HCT116 (cell line): Measurements from ENCODE around the gene LRRN2. TPM values are rescaled to one million over a fixed set of nuclear protein-coding genes. Genes with fewer than 3 reads are reported as not detected.

Experiments used
- ATAC-seq: fragments of 200-7000 bp; cut with Tn5 transposase; 2 replicates; pipeline ENCODE4 v1.9.1; 2020; ENCODE audit warnings: mild to moderate bottlenecking, moderate library complexity
- BruUV-seq: library from RNA; stranded (reverse); fragments of 400-500 nt; replicated peaks from 2 replicates; lab custom pipeline; 2021; lab: Mats Ljungman, UMichigan
- CTCF ChIA-PET: fragments of 300-600 bp; sonication (Branson Sonifier 250); formaldehyde crosslinking; loops from one replicate; lab custom pipeline; 2021; ENCODE audit warnings: antibody characterized with exemption; lab: Charles Lee
- POLR2A ChIA-PET: fragments of 300-600, 350-600 bp; sonication (Branson Sonifier 250); formaldehyde crosslinking; loops from one replicate; lab custom pipeline; 2021; ENCODE audit warnings: antibody characterized with exemption; lab: Charles Lee
- RAD21 ChIA-PET, 2 experiments: fragments of 300-600 bp; sonication (Branson Sonifier 250); formaldehyde crosslinking; loops; one replicate each; lab custom pipeline; 2023; ENCODE audit warnings: low total read pairs in 2 of 2; ENCODE audit not compliant: uncharacterized antibody in 2 of 2, unreplicated experiment in 2 of 2, low non-redundant PET in 1 of 2; lab: Charles Lee
- DNase-seq: peaks from one replicate; pipeline ENCODE4 v3.0.0-alpha.2; 2010; ENCODE audit warnings: low read depth, low spot score
- H2AFZ ChIP-seq: fragments of 200-600 bp; shearing (Covaris generic), sonication (generic); 2 replicates; pipeline ENCODE4 v1.6.1; 2017; ENCODE audit warnings: low read depth, mixed run types, mixed read lengths, antibody characterized with exemption, low read length; ENCODE audit not compliant: poor library complexity, severe bottlenecking
- H3K27ac ChIP-seq: 2 replicates; pipeline ENCODE4 v1.5.1; 2012; ENCODE audit warnings: low read depth, low read length
- H3K27me3 ChIP-seq: fragments of 200-600 bp; sonication (generic); 2 replicates; pipeline ENCODE4 v1.6.1; 2016; ENCODE audit warnings: mixed run types, low read length, mixed read lengths; ENCODE audit not compliant: insufficient read depth
- H3K36me3 ChIP-seq, 2 experiments: fragments of 200-500 bp in 1 of 2; fragments of 200-600 bp in 1 of 2; sonication (Bioruptor generic) in 1 of 2; sonication (generic) in 1 of 2; 2 replicates each; pipeline versions ENCODE4 v1.5.1 to v1.6.1; 2014 to 2016; ENCODE audit warnings: low read length in 2 of 2, inconsistent platforms in 1 of 2, mixed read lengths in 1 of 2, mixed run types in 1 of 2; ENCODE audit not compliant: insufficient read depth in 2 of 2, control insufficient read depth in 1 of 2
- H3K4me1 ChIP-seq, 2 experiments: fragments of 200-600 bp in 1 of 2; sonication (generic) in 1 of 2; 2 replicates each; pipeline versions ENCODE4 v1.5.1 to v1.6.1; 2012 to 2017; ENCODE audit warnings: low read length in 2 of 2, inconsistent platforms in 1 of 2, mild to moderate bottlenecking in 1 of 2, mixed read lengths in 1 of 2, mixed run types in 1 of 2, moderate library complexity in 1 of 2; ENCODE audit not compliant: insufficient read depth in 2 of 2, control insufficient read depth in 1 of 2
- H3K4me2 ChIP-seq: fragments of 200-600 bp; sonication (generic); 2 replicates; pipeline ENCODE4 v1.6.1; 2017; ENCODE audit warnings: mixed run types, low read length, mixed read lengths
- H3K4me3 ChIP-seq, 2 experiments: fragments of 200-600 bp in 1 of 2; sonication (generic) in 1 of 2; replicated peaks in 1 of 2; 2 replicates each; pipeline ENCODE4 v1.5.1; 2011 to 2016; ENCODE audit warnings: low read length in 2 of 2, control low read depth in 1 of 2, low read depth in 1 of 2, mild to moderate bottlenecking in 1 of 2, mixed read lengths in 1 of 2, mixed run types in 1 of 2
- H3K79me2 ChIP-seq: fragments of 200-600 bp; sonication (generic); 2 replicates; pipeline ENCODE4 v1.6.1; 2017; ENCODE audit warnings: mild to moderate bottlenecking, mixed run types, low read length, moderate library complexity, mixed read lengths; ENCODE audit not compliant: insufficient read depth
- H3K9ac ChIP-seq: fragments of 200-600 bp; sonication (generic); 2 replicates; pipeline ENCODE4 v1.6.1; 2016; ENCODE audit warnings: low read length, mixed read lengths
- H3K9me2 ChIP-seq: fragments of 200-600 bp; sonication (generic), shearing (Covaris generic); 2 replicates; pipeline ENCODE4 v1.6.1; 2017; ENCODE audit warnings: mixed run types, mild to moderate bottlenecking, moderate library complexity; ENCODE audit not compliant: insufficient read depth
- H3K9me3 ChIP-seq, 2 experiments: fragments of 200-500 bp in 1 of 2; fragments of 200-600 bp in 1 of 2; sonication (Bioruptor generic) in 1 of 2; sonication (generic) in 1 of 2; 2 replicates each; pipeline ENCODE4 v1.6.1; 2014 to 2017; ENCODE audit warnings: low read length in 2 of 2, mixed read lengths in 2 of 2, inconsistent platforms in 1 of 2, low read depth in 1 of 2, mild to moderate bottlenecking in 1 of 2, mixed run types in 1 of 2, moderate library complexity in 1 of 2; ENCODE audit not compliant: control insufficient read depth in 1 of 2, insufficient read depth in 1 of 2
- H4K20me1 ChIP-seq: fragments of 200-600 bp; sonication (generic), shearing (Covaris generic); 2 replicates; pipeline ENCODE4 v1.6.1; 2017; ENCODE audit warnings: mixed run types, mild to moderate bottlenecking, moderate library complexity; ENCODE audit not compliant: insufficient read depth
- CBX3 ChIP-seq: IDR thresholded peaks from 2 replicates; pipeline ENCODE4 v1.6.1; 2012; ENCODE audit warnings: low read depth
- CEBPB ChIP-seq: IDR thresholded peaks from 2 replicates; pipeline ENCODE4 v1.6.1; 2012; ENCODE audit warnings: low read depth
- EZH2 ChIP-seq: fragments of 200-600 bp; sonication (generic); IDR thresholded peaks from 2 replicates; pipeline ENCODE4 v1.6.1; 2017; ENCODE audit warnings: antibody characterized with exemption, mixed run types
- FOSL1 ChIP-seq: IDR thresholded peaks from 2 replicates; pipeline ENCODE4 v1.6.1; 2012; ENCODE audit warnings: low read depth
- JUND ChIP-seq: IDR thresholded peaks from 2 replicates; pipeline ENCODE4 v1.6.1; 2012
- MAX ChIP-seq: IDR thresholded peaks from 2 replicates; pipeline ENCODE4 v1.6.1; 2012
- REST ChIP-seq: IDR thresholded peaks from 2 replicates; pipeline ENCODE4 v1.6.1; 2012; ENCODE audit warnings: low read depth
- SIN3A ChIP-seq: IDR thresholded peaks from 2 replicates; pipeline ENCODE4 v1.6.1; 2012; ENCODE audit warnings: low read depth
- SP1 ChIP-seq: IDR thresholded peaks from 2 replicates; pipeline ENCODE4 v1.6.1; 2012; ENCODE audit warnings: low read depth
- YY1 ChIP-seq: IDR thresholded peaks from 2 replicates; pipeline ENCODE4 v1.6.1; 2011; ENCODE audit warnings: low read length, low read depth, moderate library complexity, mild to moderate bottlenecking; ENCODE audit not compliant: insufficient replicate concordance; ENCODE audit errors: extremely low read depth
- ZFX ChIP-seq: fragments of 450-650 bp; IDR thresholded peaks from 2 replicates; pipeline ENCODE4 v1.6.1; 2017
- intact Hi-C: fragments of 100-400 bp; cut with micrococcal nuclease; formaldehyde crosslinking; loops from 2 replicates; pipeline ENCODE4 v1.10.0; 2022
- total RNA-seq: library from RNA; stranded (reverse); gene quantifications from one replicate; pipeline ENCODE4 v1.2.1, GENCODE V29; 2021; ENCODE audit not compliant: unreplicated experiment

The LRRN2 gene
- total RNA-seq, 1 experiment from 2014 or later, result 3.2 TPM

GRCh38 chr1:204602871-204603542 lies 82.5 kb downstream of the LRRN2 start:
- no peaks in the 10 kb centered on the region for H3K9me2 ChIP-seq
- BruUV-seq, result no TSS peak
- POLR2A ChIA-PET, result no interaction called here
- no peaks in the 10 kb centered on the region for H3K27me3 ChIP-seq
- no peak overlapping the region for H2AFZ ChIP-seq
- H3K4me3 ChIP-seq, result no peak overlapping the region
- no peak overlapping the region for H3K27ac ChIP-seq
- H3K9me3 ChIP-seq, result no peaks in the 10 kb centered on the region
- H4K20me1 ChIP-seq, result no peaks in the 10 kb centered on the region
- no peak overlapping the region for H3K4me2 ChIP-seq
- ATAC-seq, result no peak
- no peaks in the 10 kb centered on the region for H3K36me3 ChIP-seq
- H3K79me2 ChIP-seq, result no peaks in the 10 kb centered on the region
- TF ChIP-seq CBX3 (no peak), ZFX (no peak), SP1 (no peak), CEBPB (no peak)
- no peak overlapping the region for H3K9ac ChIP-seq
- intact Hi-C loops, result no loop called here
- no peaks in the 10 kb centered on the region for H3K4me1 ChIP-seq
- RAD21 ChIA-PET, result no interaction called here
- CTCF ChIA-PET, result no interaction called here
- DNase-seq, result no peak

- Histone ChIP-seq H2AFZ (no peak overlapping the region), H3K9me2 (no peaks in the 10 kb centered on the region), H3K9ac (no peak overlapping the region), H4K20me1 (no peaks in the 10 kb centered on the region), H3K79me2 (no peaks in the 10 kb centered on the region), H3K27me3 (no peaks in the 10 kb centered on the region), H3K4me1 (no peaks in the 10 kb centered on the region), H3K4me2 (no peak overlapping the region), H3K9me3 (no peaks in the 10 kb centered on the region), H3K27ac (no peak overlapping the region), H3K36me3 (no peaks in the 10 kb centered on the region), H3K4me3 (no peak overlapping the region)
- DNase-seq (no peak), ATAC-seq (no peak)
- intact Hi-C loops, result no loop called here
- no peak for TF ChIP-seq MAX
- no peak for TF ChIP-seq REST
- TF ChIP-seq EZH2, result no peak
- no peak for TF ChIP-seq SIN3A
- no peak for TF ChIP-seq CBX3
- TF ChIP-seq YY1, result no peak
- TF ChIP-seq JUND, result no peak
- no peak for TF ChIP-seq SP1
- TF ChIP-seq FOSL1, result no peak
- RAD21 ChIA-PET, result no interaction called here
- CTCF ChIA-PET, result no interaction called here
- POLR2A ChIA-PET, result no interaction called here
- BruUV-seq, result no TSS peak
These were observed 83.4 kb downstream of the LRRN2 start for GRCh38 chr1:204602111-204602579.
